ENCODE data around the gene ARHGEF3. TPM values are rescaled to one million over a fixed set of nuclear protein-coding genes. Genes with fewer than 3 reads are reported as not detected.

Gene ARHGEF3
- total and polyA plus RNA-seq, 2 donors (not counting 3 experiments of a cell fraction or from before 2014, with no cell fraction given) = 6.7 to 16.3 TPM

- TF ChIP-seq FOS (IDR thresholded peaks at IDR 0.05; ENCODE audit: borderline replicate concordance, insufficient read depth, low read length) (no peak), JUN (IDR thresholded peaks at IDR 0.05; ENCODE audit: borderline replicate concordance, insufficient read depth, insufficient read length, low read depth) (no peak), MAX (IDR thresholded peaks at IDR 0.05; ENCODE audit: insufficient read depth, insufficient read length) (no peak), EZH2 (IDR thresholded peaks at IDR 0.05; ENCODE audit: borderline replicate concordance, low read depth, low read length, severe bottlenecking) (no peak), POLR2A (IDR thresholded peaks at IDR 0.05; ENCODE audit: low read depth, low read length) (no peak), MYC (IDR thresholded peaks at IDR 0.05; ENCODE audit: low read depth, low read length) (no peak), POLR2AphosphoS5 (IDR thresholded peaks at IDR 0.05; ENCODE audit: insufficient read depth, low read depth, low read length) (no peak), GATA2 (IDR thresholded peaks at IDR 0.05; ENCODE audit: insufficient read depth, insufficient read length, low read depth, low read length) (no peak)
- TF ChIP-seq, protein P1, sequence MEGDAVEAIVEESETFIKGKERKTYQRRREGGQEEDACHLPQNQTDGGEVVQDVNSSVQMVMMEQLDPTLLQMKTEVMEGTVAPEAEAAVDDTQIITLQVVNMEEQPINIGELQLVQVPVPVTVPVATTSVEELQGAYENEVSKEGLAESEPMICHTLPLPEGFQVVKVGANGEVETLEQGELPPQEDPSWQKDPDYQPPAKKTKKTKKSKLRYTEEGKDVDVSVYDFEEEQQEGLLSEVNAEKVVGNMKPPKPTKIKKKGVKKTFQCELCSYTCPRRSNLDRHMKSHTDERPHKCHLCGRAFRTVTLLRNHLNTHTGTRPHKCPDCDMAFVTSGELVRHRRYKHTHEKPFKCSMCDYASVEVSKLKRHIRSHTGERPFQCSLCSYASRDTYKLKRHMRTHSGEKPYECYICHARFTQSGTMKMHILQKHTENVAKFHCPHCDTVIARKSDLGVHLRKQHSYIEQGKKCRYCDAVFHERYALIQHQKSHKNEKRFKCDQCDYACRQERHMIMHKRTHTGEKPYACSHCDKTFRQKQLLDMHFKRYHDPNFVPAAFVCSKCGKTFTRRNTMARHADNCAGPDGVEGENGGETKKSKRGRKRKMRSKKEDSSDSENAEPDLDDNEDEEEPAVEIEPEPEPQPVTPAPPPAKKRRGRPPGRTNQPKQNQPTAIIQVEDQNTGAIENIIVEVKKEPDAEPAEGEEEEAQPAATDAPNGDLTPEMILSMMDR (IDR thresholded peaks at IDR 0.05; ENCODE audit: extremely low read depth in 1 of 2, insufficient read depth in 1 of 2, low read depth in 1 of 2, low read length in 2 of 2) = no peak
- no peak overlapping the region for H2AFZ ChIP-seq (ENCODE audit: low read depth, low read length)
- H3K36me3 ChIP-seq (ENCODE audit: control insufficient read depth in 2 of 2, extremely low read depth in 1 of 2, insufficient read depth in 2 of 2, low read length in 2 of 2) = no peaks in the 10 kb centered on the region
- POLR2A ChIA-PET = no interaction called here
- no peaks in the 10 kb centered on the region for H3K9me1 ChIP-seq (replicated peaks; ENCODE audit: control insufficient read depth, extremely low read depth, insufficient read depth, low read length)
- no peak overlapping the region for H3K27ac ChIP-seq (ENCODE audit: insufficient read depth, low read depth, low read length)
- H4K20me1 ChIP-seq (replicated peaks; ENCODE audit: control insufficient read depth, extremely low read depth, insufficient read depth, low read length) = no peaks in the 10 kb centered on the region
- H3K9ac ChIP-seq (replicated peaks; ENCODE audit: extremely low read depth, insufficient read depth, low read length) = no peak overlapping the region
- peaks cover 7% of the 10 kb centered on the region for H3K4me1 ChIP-seq (ENCODE audit: control insufficient read depth, extremely low read depth, insufficient read depth, low read length)
- H3K4me3 ChIP-seq (replicated peaks in 1 of 3; ENCODE audit: insufficient read depth in 1 of 3, low read depth in 1 of 3, low read length in 3 of 3) = no peak overlapping the region
- no peaks in the 10 kb centered on the region for H3K27me3 ChIP-seq (ENCODE audit: control insufficient read depth in 2 of 2, insufficient read depth in 2 of 2, low read length in 2 of 2)
- dilution Hi-C loops (cut with MboI; ENCODE audit: extremely low pct_ligation_motif_present, low sequenced_read_pairs) (no loop called here), intact Hi-C loops (cut with micrococcal nuclease) (loop anchor here (10.0 kb wide), 1 partner anchor 1572 kb away; the partner anchor contains the start of gene PXK)
- no peak for FAIRE-seq
- no peak for DNase-seq (ENCODE audit: low read depth, low spot score)
- no peaks in the 10 kb centered on the region for H3K79me2 ChIP-seq (ENCODE audit: control insufficient read depth, insufficient read depth, low read length)
- H3K9me3 ChIP-seq (replicated peaks; ENCODE audit: control insufficient read depth, insufficient read depth, low read length) = no peaks in the 10 kb centered on the region
- BruUV-seq (replicated peaks) = no TSS peak
- H3K4me2 ChIP-seq (ENCODE audit: insufficient read depth, low read length) = no peak overlapping the region
- CTCF ChIA-PET = no interaction called here
These were observed 38.5 kb downstream of the ARHGEF3 start for GRCh38 chr3:56763233-56763632.

Data from endothelial cell of umbilical vein (primary cell).